HEK293 (cell line): ENCODE results near the gene NUDT22.

Source experiments
- CTCF ChIA-PET: fragments of 350-600 bp; formaldehyde crosslinking; extraction: SDS; loops from one replicate; lab custom pipeline; 2021; ENCODE audit warnings: antibody characterized with exemption; lab: Yijun Ruan, JAX
- POLR2A ChIA-PET: fragments of 300-600 bp; formaldehyde crosslinking; extraction: SDS; loops from one replicate; lab custom pipeline; 2020; ENCODE audit warnings: antibody characterized with exemption, inconsistent platforms; lab: Yijun Ruan, JAX
- H3K27ac ChIP-seq: fragments of 200-500 bp; sonication (Bioruptor generic); 2 replicates; pipeline ENCODE4 v1.5.1; 2014; ENCODE audit warnings: low read depth, low read length, control low read depth, inconsistent platforms; ENCODE audit errors: extremely low read depth
- H3K36me3 ChIP-seq, 2 experiments: fragments of 200-500 bp in 1 of 2; sonication (Bioruptor generic) in 1 of 2; 1 replicate in 1 of 2; 2 replicates in 1 of 2; pipeline ENCODE4 v1.5.1; 2014 to 2017; ENCODE audit warnings: inconsistent platforms in 2 of 2, low read length in 2 of 2; ENCODE audit not compliant: control insufficient read depth in 2 of 2, insufficient read depth in 1 of 2
- H3K4me1 ChIP-seq: fragments of 200-500 bp; sonication (Bioruptor generic); 2 replicates; pipeline ENCODE4 v1.5.1; 2014; ENCODE audit warnings: mild to moderate bottlenecking, low read length, inconsistent platforms; ENCODE audit not compliant: control insufficient read depth, insufficient read depth
- H3K4me3 ChIP-seq: 2 replicates; pipeline ENCODE4 v1.5.1; 2011; ENCODE audit warnings: low read depth, mild to moderate bottlenecking, control low read depth, low read length, moderate library complexity
- H3K9me3 ChIP-seq: fragments of 200-500 bp; sonication (Bioruptor generic); 2 replicates; pipeline ENCODE4 v1.5.1; 2014; ENCODE audit warnings: low read depth, low read length, inconsistent platforms; ENCODE audit not compliant: control insufficient read depth, insufficient read depth
- GLIS2 ChIP-seq: fragments of 450-650 bp; formaldehyde crosslinking; IDR thresholded peaks from 2 replicates; pipeline ENCODE4 v1.5.1; 2016; ENCODE audit warnings: missing biosample characterization, missing genetic modification characterization
- HOXD13 ChIP-seq: sonication (generic); formaldehyde crosslinking; IDR thresholded peaks from 2 replicates; pipeline ENCODE4 v1.8.0; 2022; ENCODE audit warnings: missing genetic modification reagents, borderline replicate concordance
- OSR2 ChIP-seq: fragments of 450-650 bp; formaldehyde crosslinking; IDR thresholded peaks from 2 replicates; pipeline ENCODE4 v1.5.1; 2016; ENCODE audit warnings: missing biosample characterization, missing genetic modification characterization
- PRDM1 ChIP-seq: fragments of 450-650 bp; formaldehyde crosslinking; IDR thresholded peaks from 2 replicates; pipeline ENCODE4; 2016; ENCODE audit warnings: missing biosample characterization, missing genetic modification characterization
- PRDM10 ChIP-seq: fragments of 450-650 bp; formaldehyde crosslinking; IDR thresholded peaks from 2 replicates; pipeline ENCODE4 v1.5.1; 2016; ENCODE audit warnings: missing biosample characterization, missing genetic modification characterization
- REPIN1 ChIP-seq: fragments of 450-650 bp; formaldehyde crosslinking; IDR thresholded peaks from 2 replicates; pipeline ENCODE4 v1.5.1; 2017; ENCODE audit warnings: missing biosample characterization, missing genetic modification characterization, low read depth
- YY1 ChIP-seq: fragments of 450-650 bp; formaldehyde crosslinking; IDR thresholded peaks from 2 replicates; pipeline ENCODE4 v1.5.1; 2018; ENCODE audit warnings: missing biosample characterization, missing genetic modification characterization
- ZNF114 ChIP-seq: fragments of 450-650 bp; formaldehyde crosslinking; IDR thresholded peaks from 2 replicates; pipeline ENCODE4 v1.5.0; 2017; ENCODE audit warnings: missing biosample characterization, missing genetic modification characterization
- ZNF133 ChIP-seq: fragments of 450-650 bp; formaldehyde crosslinking; IDR thresholded peaks from 2 replicates; pipeline ENCODE4 v1.5.1; 2016; ENCODE audit warnings: missing biosample characterization, missing genetic modification characterization
- ZNF157 ChIP-seq: fragments of 450-650 bp; formaldehyde crosslinking; IDR thresholded peaks from 2 replicates; pipeline ENCODE4 v1.5.1; 2016; ENCODE audit warnings: missing biosample characterization, missing genetic modification characterization
- ZNF175 ChIP-seq: fragments of 450-650 bp; formaldehyde crosslinking; IDR thresholded peaks from 2 replicates; pipeline ENCODE4 v1.5.1; 2016; ENCODE audit warnings: missing biosample characterization, missing genetic modification characterization
- ZNF184 ChIP-seq: fragments of 450-650 bp; IDR thresholded peaks from 2 replicates; pipeline ENCODE4 v1.5.1; 2018; ENCODE audit warnings: missing biosample characterization, mild to moderate bottlenecking, missing genetic modification characterization
- ZNF19 ChIP-seq: fragments of 450-650 bp; formaldehyde crosslinking; IDR thresholded peaks from 2 replicates; pipeline ENCODE4; 2016; ENCODE audit warnings: missing biosample characterization, missing genetic modification characterization, low read depth
- ZNF23 ChIP-seq: fragments of 450-650 bp; formaldehyde crosslinking; IDR thresholded peaks from 2 replicates; pipeline ENCODE4 v1.5.1; 2016; ENCODE audit warnings: missing biosample characterization, missing genetic modification characterization, borderline replicate concordance
- ZNF366 ChIP-seq: fragments of 450-650 bp; formaldehyde crosslinking; conservative IDR thresholded peaks from 2 replicates; pipeline ENCODE4 v1.5.1; 2016; ENCODE audit warnings: missing biosample characterization, missing genetic modification characterization
- ZNF423 ChIP-seq: fragments of 450-650 bp; formaldehyde crosslinking; IDR thresholded peaks from 2 replicates; pipeline ENCODE4 v1.5.1; 2016; ENCODE audit warnings: missing biosample characterization, missing genetic modification characterization
- ZNF600 ChIP-seq: fragments of 450-650 bp; formaldehyde crosslinking; IDR thresholded peaks from 2 replicates; pipeline ENCODE4 v1.5.1; 2016; ENCODE audit warnings: missing biosample characterization, missing genetic modification characterization
- ZNF621 ChIP-seq: fragments of 450-650 bp; formaldehyde crosslinking; IDR thresholded peaks from 2 replicates; pipeline ENCODE4 v1.5.1; 2017; ENCODE audit warnings: missing biosample characterization, missing genetic modification characterization
- ZNF624 ChIP-seq: fragments of 450-650 bp; formaldehyde crosslinking; IDR thresholded peaks from 2 replicates; pipeline ENCODE4 v1.5.1; 2017; ENCODE audit warnings: missing biosample characterization, missing genetic modification characterization
- ZNF629 ChIP-seq: fragments of 450-650 bp; formaldehyde crosslinking; IDR thresholded peaks from 2 replicates; pipeline ENCODE4 v1.5.1; 2017; ENCODE audit warnings: missing biosample characterization, missing genetic modification characterization
- ZNF785 ChIP-seq: fragments of 450-650 bp; formaldehyde crosslinking; IDR thresholded peaks from 2 replicates; pipeline ENCODE4 v1.5.1; 2016; ENCODE audit warnings: missing biosample characterization, missing genetic modification characterization
- ZSCAN18 ChIP-seq: fragments of 450-650 bp; formaldehyde crosslinking; IDR thresholded peaks from 2 replicates; pipeline ENCODE4 v1.5.1; 2016; ENCODE audit warnings: missing biosample characterization, missing genetic modification characterization
- TF ChIP-seq, protein P1 (sequence below): fragments of 450-650 bp; formaldehyde crosslinking; IDR thresholded peaks from 2 replicates; pipeline ENCODE4 v1.5.1; 2016; ENCODE audit warnings: missing biosample characterization, missing genetic modification characterization
- TF ChIP-seq, protein P2 (sequence below): fragments of 450-650 bp; formaldehyde crosslinking; optimal IDR thresholded peaks from 2 replicates; pipeline ENCODE3; 2016; ENCODE audit warnings: missing biosample characterization, mild to moderate bottlenecking, missing genetic modification characterization

The NUDT22 gene

GRCh38 chr11:64251016-64251752, 25.1 kb downstream of the NUDT22 start, which contains the start of gene PLCB3 (continued):
- TF ChIP-seq ZNF114 (tag by site-specific recombination) (no peak), YY1 (no peak), GLIS2 (no peak; the same call in 1 of the 2 replicates), ZNF629 (tag by site-specific recombination) (0 out of 2 replicates have a peak, but pooled peaks have one; percentile 11), ZNF184 (no peak), ZNF624 (tag by site-specific recombination) (no peak), ZNF133 (tag by site-specific recombination) (no peak), ZNF157 (tag by site-specific recombination) (no peak), ZNF175 (no peak), ZNF19 (no peak), REPIN1 (no peak)
- TF ChIP-seq, protein P1, sequence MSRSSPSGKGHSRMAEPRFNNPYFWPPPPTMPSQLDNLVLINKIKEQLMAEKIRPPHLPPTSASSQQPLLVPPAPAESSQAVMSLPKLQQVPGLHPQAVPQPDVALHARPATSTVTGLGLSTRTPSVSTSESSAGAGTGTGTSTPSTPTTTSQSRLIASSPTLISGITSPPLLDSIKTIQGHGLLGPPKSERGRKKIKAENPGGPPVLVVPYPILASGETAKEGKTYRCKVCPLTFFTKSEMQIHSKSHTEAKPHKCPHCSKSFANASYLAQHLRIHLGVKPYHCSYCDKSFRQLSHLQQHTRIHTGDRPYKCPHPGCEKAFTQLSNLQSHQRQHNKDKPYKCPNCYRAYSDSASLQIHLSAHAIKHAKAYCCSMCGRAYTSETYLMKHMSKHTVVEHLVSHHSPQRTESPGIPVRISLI (tag by site-specific recombination), result no peak

GRCh38 chr11:64251753-64252002, 25.6 kb downstream of the NUDT22 start:
- TF ChIP-seq, protein P2, sequence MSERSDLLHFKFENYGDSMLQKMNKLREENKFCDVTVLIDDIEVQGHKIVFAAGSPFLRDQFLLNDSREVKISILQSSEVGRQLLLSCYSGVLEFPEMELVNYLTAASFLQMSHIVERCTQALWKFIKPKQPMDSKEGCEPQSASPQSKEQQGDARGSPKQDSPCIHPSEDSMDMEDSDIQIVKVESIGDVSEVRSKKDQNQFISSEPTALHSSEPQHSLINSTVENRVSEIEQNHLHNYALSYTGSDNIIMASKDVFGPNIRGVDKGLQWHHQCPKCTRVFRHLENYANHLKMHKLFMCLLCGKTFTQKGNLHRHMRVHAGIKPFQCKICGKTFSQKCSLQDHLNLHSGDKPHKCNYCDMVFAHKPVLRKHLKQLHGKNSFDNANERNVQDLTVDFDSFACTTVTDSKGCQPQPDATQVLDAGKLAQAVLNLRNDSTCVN (tag by site-specific recombination), result peak; percentile 10
- TF ChIP-seq PRDM1 (tag by site-specific recombination) (no peak), ZNF23 (tag by site-specific recombination) (no peak)
- peak overlapping the region; percentile 48 for H3K4me3 ChIP-seq
- ChIA-PET CTCF (interaction anchor here (0.6 to 3.6 kb wide), 17 partner anchors 9 to 485 kb away, joined by 3 to 48 read pairs (median 4); partner anchors contain the start of genes BAD and CATSPERZ), POLR2A (interaction anchor here (1.2 to 4.2 kb wide), 6 partner anchors 9 to 25 kb away, joined by 4 to 52 read pairs (median 6); partner anchors contain the start of genes FKBP2 and NUDT22)
- peak overlapping the region; percentile 3; the same call in 1 of the 2 replicates for H3K27ac ChIP-seq
- peaks cover 0 to 27% of the 10 kb centered on the region in 2 experiments; a peak in 1 of 3 replicates for H3K36me3 ChIP-seq
- no peaks in the 10 kb centered on the region for H3K9me3 ChIP-seq
- H3K4me1 ChIP-seq, result peaks cover 10% of the 10 kb centered on the region

DNA sequence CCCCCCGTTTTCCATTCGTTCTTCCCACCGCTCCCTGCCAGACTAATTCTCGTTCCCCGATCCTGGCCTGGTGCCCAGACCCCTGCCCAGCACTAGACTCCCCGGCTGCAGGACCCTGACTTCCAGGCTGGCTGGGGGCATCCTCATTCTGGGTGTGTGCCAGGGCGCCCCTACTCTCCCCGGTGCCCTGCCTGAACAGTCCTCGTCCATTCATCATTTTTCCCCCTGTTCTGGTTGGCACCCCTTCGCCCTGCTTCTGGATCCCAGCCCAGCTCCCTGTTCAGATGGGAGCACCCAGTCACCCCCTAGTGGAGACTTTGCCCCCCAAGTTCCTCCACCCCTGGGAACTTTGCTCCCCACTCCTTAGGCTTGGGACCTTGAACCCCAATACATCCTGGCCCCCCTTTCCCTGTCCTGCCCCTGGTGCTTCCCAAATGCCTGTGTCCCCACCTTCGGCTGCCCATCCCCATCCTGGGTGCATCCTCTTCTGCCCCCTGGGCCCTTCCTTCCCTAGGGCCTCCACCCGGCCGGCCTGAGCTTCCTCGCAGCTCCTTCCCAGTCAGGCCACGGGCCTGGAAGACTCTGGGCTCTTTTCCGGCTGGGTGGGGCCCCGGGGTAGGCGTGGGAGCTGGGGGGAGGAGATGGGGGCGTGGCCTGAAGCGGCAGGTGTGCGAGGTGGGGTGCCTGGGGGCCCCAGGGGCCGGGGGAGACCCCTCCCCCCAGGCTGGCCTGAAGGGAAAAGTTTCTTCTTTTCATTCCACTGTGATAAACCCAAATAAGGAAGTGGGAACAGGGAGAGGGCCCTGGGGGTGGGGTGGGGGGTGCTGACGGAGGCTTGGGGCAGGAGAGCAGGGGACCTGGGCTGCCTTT, 26.2 kb downstream of the NUDT22 start:
- H3K4me3 ChIP-seq, result peak overlapping the region; percentile 48
- H3K9me3 ChIP-seq, result no peaks in the 10 kb centered on the region
- H3K4me1 ChIP-seq, result peaks cover 10% of the 10 kb centered on the region
- H3K36me3 ChIP-seq, result peaks cover 0 to 27% of the 10 kb centered on the region in 2 experiments; a peak in 2 of 3 replicates
- CTCF ChIA-PET, result interaction anchor here (0.6 to 3.6 kb wide), 18 partner anchors 12 to 679 kb away, joined by 3 to 48 read pairs (median 4); partner anchors contain the start of genes BAD and CATSPERZ
- POLR2A ChIA-PET, result interaction anchor here (0.5 to 4.2 kb wide), 11 partner anchors 8 to 1553 kb away, joined by 3 to 52 read pairs (median 4); partner anchors contain the start of genes ESRRA, FKBP2 and NUDT22
- peak overlapping the region; percentile 3; the same call in 1 of the 2 replicates for H3K27ac ChIP-seq
- TF ChIP-seq PRDM10 (tag by site-specific recombination), result peak; percentile 41; the same call in 1 of the 2 replicates
- TF ChIP-seq ZNF621 (tag by site-specific recombination), result no peak
- TF ChIP-seq ZNF600, result no peak
- no peak for TF ChIP-seq ZNF366 (tag by site-specific recombination)
- no peak for TF ChIP-seq ZNF785 (tag by site-specific recombination)
- no peak for TF ChIP-seq OSR2 (tag by site-specific recombination)
- TF ChIP-seq ZNF423 (tag by site-specific recombination), result peak; percentile 84
- TF ChIP-seq ZSCAN18 (tag by site-specific recombination), result no peak
- no peak for TF ChIP-seq HOXD13
